Neural cell (in vitro differentiated cells): Measurements from ENCODE around the gene VASH1.

Source experiments
- CTCF ChIP-seq: fragments of 450-650 bp; IDR thresholded peaks from 2 replicates; pipeline ENCODE4 v1.5.1; 2014; ENCODE audit warnings: antibody characterized with exemption, mild to moderate bottlenecking, moderate library complexity; ENCODE audit not compliant: poor library complexity, severe bottlenecking
- EZH2 ChIP-seq: fragments of 200-600, 300-800 bp; shearing (Covaris generic), sonication (generic); IDR thresholded peaks from 2 replicates; pipeline ENCODE4 v1.6.1; 2014; ENCODE audit warnings: antibody characterized with exemption, low read length, borderline replicate concordance, mild to moderate bottlenecking; ENCODE audit not compliant: insufficient read depth, poor library complexity, severe bottlenecking
- POLR2AphosphoS5 ChIP-seq: IDR thresholded peaks from 2 replicates; pipeline ENCODE4 v1.6.1; 2012
- RAD21 ChIP-seq: fragments of 450-650 bp; conservative IDR thresholded peaks from 2 replicates; pipeline ENCODE4 v1.6.1; 2014; ENCODE audit warnings: antibody characterized with exemption, mild to moderate bottlenecking, moderate library complexity
- REST ChIP-seq: IDR thresholded peaks from 2 replicates; pipeline ENCODE4 v1.6.1; 2012; ENCODE audit warnings: borderline replicate concordance

GRCh38 chr14:76729953-76730505 is 31.2 kb upstream of the VASH1 start:
- no peak for TF ChIP-seq POLR2AphosphoS5
- TF ChIP-seq REST, result no peak
- TF ChIP-seq CTCF, result no peak
- TF ChIP-seq RAD21, result no peak
- TF ChIP-seq EZH2, result no peak
